Endothelial cell of umbilical vein (primary cell): ENCODE measurements around the gene CCDC14. TPM values are rescaled to one million over a fixed set of nuclear protein-coding genes. Genes with fewer than 3 reads are reported as not detected.

ENCODE experiments used
- BruUV-seq: library from RNA; stranded (reverse); fragments of 400-500 nt; replicated peaks from 2 replicates; lab custom pipeline; 2021; lab: Mats Ljungman, UMichigan
- CTCF ChIA-PET: fragments of 300-600, 350-600 bp; sonication (Branson Sonifier 250); formaldehyde crosslinking; loops from one replicate; lab custom pipeline; 2021; ENCODE audit warnings: antibody characterized with exemption, inconsistent platforms; lab: Charles Lee
- POLR2A ChIA-PET: fragments of 300-600, 350-600 bp; sonication (Branson Sonifier 250); formaldehyde crosslinking; loops from one replicate; lab custom pipeline; 2021; ENCODE audit warnings: antibody characterized with exemption, inconsistent platforms; lab: Charles Lee
- DNase-seq: peaks from one replicate; pipeline ENCODE4 v3.0.0-alpha.2; 2011; ENCODE audit warnings: low read depth, low spot score
- FAIRE-seq: peaks from 2 replicates; lab custom pipeline; 2011; peaks lifted over from hg19 to GRCh38; lab: Jason Lieb, UNC
- H2AFZ ChIP-seq: 2 replicates; pipeline ENCODE4 v1.6.0; 2012; ENCODE audit warnings: low read depth, low read length, control low read depth, inconsistent platforms
- H3K27ac ChIP-seq: 2 replicates; pipeline ENCODE4 v1.5.1; 2011; ENCODE audit warnings: low read depth, mild to moderate bottlenecking, control low read depth, low read length, moderate library complexity; ENCODE audit not compliant: insufficient read depth
- H3K27me3 ChIP-seq, 2 experiments: 2 replicates each; pipeline versions ENCODE4 v1.6.0 to v1.6.1; 2011; ENCODE audit warnings: low read length in 2 of 2, mixed read lengths in 1 of 2; ENCODE audit not compliant: control insufficient read depth in 2 of 2, insufficient read depth in 2 of 2
- H3K36me3 ChIP-seq, 2 experiments: 2 replicates in 1 of 2; 3 replicates in 1 of 2; pipeline ENCODE4 v1.5.1; 2011; ENCODE audit warnings: low read length in 2 of 2, mild to moderate bottlenecking in 1 of 2, moderate library complexity in 1 of 2; ENCODE audit not compliant: control insufficient read depth in 2 of 2, insufficient read depth in 2 of 2; ENCODE audit errors: extremely low read depth in 1 of 2
- H3K4me1 ChIP-seq: 3 replicates; pipeline ENCODE4 v1.5.1; 2011; ENCODE audit warnings: mild to moderate bottlenecking, low read length; ENCODE audit not compliant: control insufficient read depth, insufficient read depth; ENCODE audit errors: extremely low read depth
- H3K4me2 ChIP-seq: 2 replicates; pipeline ENCODE4 v1.6.1; 2011; ENCODE audit warnings: low read length, control low read depth, mixed read lengths; ENCODE audit not compliant: insufficient read depth
- H3K4me3 ChIP-seq, 3 experiments: fragments of 200-600 bp in 1 of 3; sonication (generic), shearing (Covaris generic) in 1 of 3; replicated peaks in 1 of 3; 2 replicates each; pipeline ENCODE4 v1.5.1; 2011 to 2016; ENCODE audit warnings: control low read depth in 3 of 3, low read length in 3 of 3, mild to moderate bottlenecking in 2 of 3, inconsistent platforms in 1 of 3, low read depth in 1 of 3, moderate library complexity in 1 of 3; ENCODE audit not compliant: insufficient read depth in 1 of 3
- H3K79me2 ChIP-seq: 2 replicates; pipeline ENCODE4 v1.6.0; 2012; ENCODE audit warnings: low read length, inconsistent platforms; ENCODE audit not compliant: control insufficient read depth, insufficient read depth
- H3K9ac ChIP-seq: replicated peaks from 2 replicates; pipeline ENCODE3; 2011; ENCODE audit warnings: low read length, control low read depth; ENCODE audit not compliant: insufficient read depth; ENCODE audit errors: extremely low read depth
- H3K9me1 ChIP-seq: replicated peaks from 3 replicates; pipeline ENCODE4 v1.6.0; 2011; ENCODE audit warnings: mild to moderate bottlenecking, low read length; ENCODE audit not compliant: control insufficient read depth, insufficient read depth; ENCODE audit errors: extremely low read depth
- H3K9me3 ChIP-seq: replicated peaks from 2 replicates; pipeline ENCODE4 v1.5.1; 2012; ENCODE audit warnings: low read length, inconsistent platforms; ENCODE audit not compliant: control insufficient read depth, insufficient read depth
- H4K20me1 ChIP-seq: replicated peaks from 2 replicates; pipeline ENCODE3; 2011; ENCODE audit warnings: mild to moderate bottlenecking, low read length; ENCODE audit not compliant: control insufficient read depth, insufficient read depth; ENCODE audit errors: extremely low read depth
- EZH2 ChIP-seq: IDR thresholded peaks from 2 replicates; pipeline ENCODE4 v1.6.1; 2012; ENCODE audit warnings: borderline replicate concordance, low read depth, mild to moderate bottlenecking, moderate library complexity, low read length, inconsistent platforms; ENCODE audit not compliant: severe bottlenecking
- FOS ChIP-seq: IDR thresholded peaks from 2 replicates; pipeline ENCODE4 v1.6.1; 2011; ENCODE audit warnings: mild to moderate bottlenecking, low read length, moderate library complexity, borderline replicate concordance; ENCODE audit not compliant: insufficient read depth
- GATA2 ChIP-seq: IDR thresholded peaks from 2 replicates; pipeline ENCODE4 v1.7.0; 2011; ENCODE audit warnings: low read depth, mild to moderate bottlenecking, moderate library complexity, mixed read lengths, low read length; ENCODE audit not compliant: insufficient read length, insufficient read depth
- JUN ChIP-seq: IDR thresholded peaks from 2 replicates; pipeline ENCODE4 v1.6.1; 2011; ENCODE audit warnings: borderline replicate concordance, low read depth; ENCODE audit not compliant: insufficient read length, insufficient read depth
- MAX ChIP-seq: IDR thresholded peaks from 2 replicates; pipeline ENCODE4 v1.6.1; 2011; ENCODE audit not compliant: insufficient read depth, insufficient read length
- MYC ChIP-seq: IDR thresholded peaks from one replicate; pipeline ENCODE4 v1.6.1; 2011; ENCODE audit warnings: mild to moderate bottlenecking, low read depth, low read length
- POLR2A ChIP-seq: IDR thresholded peaks from 2 replicates; pipeline ENCODE4 v1.6.1; 2012; ENCODE audit warnings: low read depth, mild to moderate bottlenecking, control low read depth, low read length
- POLR2AphosphoS5 ChIP-seq: IDR thresholded peaks from 2 replicates; pipeline ENCODE4 v1.6.1; 2012; ENCODE audit warnings: low read depth, mild to moderate bottlenecking, control low read depth, low read length, moderate library complexity; ENCODE audit not compliant: insufficient read depth
- dilution Hi-C: fragments of 300-500 bp; cut with MboI; formaldehyde crosslinking; loops from one replicate; pipeline ENCODE4 v1.15.0; 2019; ENCODE audit warnings: low sequenced_read_pairs; ENCODE audit not compliant: extremely low pct_ligation_motif_present
- intact Hi-C: fragments of 100-400 bp; cut with micrococcal nuclease; formaldehyde crosslinking; loops from one replicate; pipeline ENCODE4 v1.10.0; 2022
- polyA plus RNA-seq, 4 experiments: library from polyadenylated mRNA; depleted of rRNA in 3 of 4; stranded (reverse) in 3 of 4; unstranded in 1 of 4; fragments of >200 nt; gene quantifications; 2 replicates each; pipeline versions ENCODE4 v1.2.1 to v1.2.3, GENCODE V29; 2011 to 2012; ENCODE audit warnings: missing spikeins in 1 of 4
- total RNA-seq: library from RNA; stranded (reverse); gene quantifications from 2 replicates; pipeline ENCODE4 v1.2.3, GENCODE V29; 2021
- TF ChIP-seq, protein P1 (sequence below), 2 donors: IDR thresholded peaks; 1 replicate in 1 of 2; 2 replicates in 1 of 2; pipeline ENCODE4 v1.5.1; 2011; ENCODE audit warnings: low read length in 2 of 2, mild to moderate bottlenecking in 2 of 2, moderate library complexity in 2 of 2, control low read depth in 1 of 2, inconsistent platforms in 1 of 2, low read depth in 1 of 2; ENCODE audit not compliant: insufficient read depth in 1 of 2; ENCODE audit errors: extremely low read depth in 1 of 2

Gene CCDC14
- total and polyA plus RNA-seq, 2 donors (not counting 3 experiments of a cell fraction or from before 2014, with no cell fraction given): 47.5 to 55.3 TPM

- DNase-seq (no peak), FAIRE-seq (no peak)
- intact Hi-C loops (loop anchor here (1.0 to 10.0 kb wide), 4 partner anchors 74 to 227 kb away; partner anchors contain the start of gene CCDC14), dilution Hi-C loops (no loop called here)
- TF ChIP-seq POLR2AphosphoS5 (no peak), EZH2 (no peak), FOS (no peak), POLR2A (no peak), MAX (no peak), GATA2 (no peak), MYC (no peak), JUN (no peak)
- TF ChIP-seq, protein P1, sequence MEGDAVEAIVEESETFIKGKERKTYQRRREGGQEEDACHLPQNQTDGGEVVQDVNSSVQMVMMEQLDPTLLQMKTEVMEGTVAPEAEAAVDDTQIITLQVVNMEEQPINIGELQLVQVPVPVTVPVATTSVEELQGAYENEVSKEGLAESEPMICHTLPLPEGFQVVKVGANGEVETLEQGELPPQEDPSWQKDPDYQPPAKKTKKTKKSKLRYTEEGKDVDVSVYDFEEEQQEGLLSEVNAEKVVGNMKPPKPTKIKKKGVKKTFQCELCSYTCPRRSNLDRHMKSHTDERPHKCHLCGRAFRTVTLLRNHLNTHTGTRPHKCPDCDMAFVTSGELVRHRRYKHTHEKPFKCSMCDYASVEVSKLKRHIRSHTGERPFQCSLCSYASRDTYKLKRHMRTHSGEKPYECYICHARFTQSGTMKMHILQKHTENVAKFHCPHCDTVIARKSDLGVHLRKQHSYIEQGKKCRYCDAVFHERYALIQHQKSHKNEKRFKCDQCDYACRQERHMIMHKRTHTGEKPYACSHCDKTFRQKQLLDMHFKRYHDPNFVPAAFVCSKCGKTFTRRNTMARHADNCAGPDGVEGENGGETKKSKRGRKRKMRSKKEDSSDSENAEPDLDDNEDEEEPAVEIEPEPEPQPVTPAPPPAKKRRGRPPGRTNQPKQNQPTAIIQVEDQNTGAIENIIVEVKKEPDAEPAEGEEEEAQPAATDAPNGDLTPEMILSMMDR (IDR thresholded peaks at IDR 0.05; ENCODE audit: extremely low read depth in 1 of 2, insufficient read depth in 1 of 2, low read depth in 1 of 2, low read length in 2 of 2): no peak
- Histone ChIP-seq H4K20me1 (no peaks in the 10 kb centered on the region), H3K27ac (no peak overlapping the region), H3K9me3 (no peaks in the 10 kb centered on the region), H3K9ac (no peak overlapping the region), H3K4me2 (no peak overlapping the region), H3K4me1 (peaks cover 3% of the 10 kb centered on the region), H2AFZ (no peak overlapping the region), H3K27me3 (peaks cover 8% of the 10 kb centered on the region in 2 experiments), H3K36me3 (no peaks in the 10 kb centered on the region), H3K9me1 (no peaks in the 10 kb centered on the region), H3K79me2 (no peaks in the 10 kb centered on the region), H3K4me3 (no peak overlapping the region)
- POLR2A ChIA-PET: no interaction called here
- CTCF ChIA-PET: interaction anchor here (0.6 to 1.9 kb wide), 9 partner anchors 10 to 229 kb away, joined by 3 to 8 read pairs (median 4); no protein-coding TSS in a partner anchor
- BruUV-seq: no TSS peak
These were observed 79.3 kb downstream of the CCDC14 start for GRCh38 chr3:123881771-123882170.
